ENCODE results near the gene PHF20. TPM values are rescaled to one million over a fixed set of nuclear protein-coding genes. Genes with fewer than 3 reads are reported as not detected.

The PHF20 gene
- total and polyA plus RNA-seq, 2 donors (not counting 3 experiments of a cell fraction or from before 2014, with no cell fraction given), result 25.0 to 45.8 TPM

GRCh38 chr20:35939264-35939663 is 167.4 kb downstream of the PHF20 start:
- Histone ChIP-seq H4K20me1 (replicated peaks; ENCODE audit: control insufficient read depth, extremely low read depth, insufficient read depth, low read length) (no peaks in the 10 kb centered on the region), H3K27me3 (ENCODE audit: control insufficient read depth in 2 of 2, insufficient read depth in 2 of 2, low read length in 2 of 2) (no peaks in the 10 kb centered on the region), H3K4me3 (replicated peaks in 1 of 3; ENCODE audit: insufficient read depth in 1 of 3, low read depth in 1 of 3, low read length in 3 of 3) (no peak overlapping the region), H3K4me2 (ENCODE audit: insufficient read depth, low read length) (no peak overlapping the region), H3K9me1 (replicated peaks; ENCODE audit: control insufficient read depth, extremely low read depth, insufficient read depth, low read length) (no peaks in the 10 kb centered on the region), H3K79me2 (ENCODE audit: control insufficient read depth, insufficient read depth, low read length) (no peaks in the 10 kb centered on the region), H2AFZ (ENCODE audit: low read depth, low read length) (no peak overlapping the region), H3K9me3 (replicated peaks; ENCODE audit: control insufficient read depth, insufficient read depth, low read length) (no peaks in the 10 kb centered on the region), H3K27ac (ENCODE audit: insufficient read depth, low read depth, low read length) (no peak overlapping the region), H3K9ac (replicated peaks; ENCODE audit: extremely low read depth, insufficient read depth, low read length) (no peak overlapping the region), H3K4me1 (ENCODE audit: control insufficient read depth, extremely low read depth, insufficient read depth, low read length) (no peaks in the 10 kb centered on the region), H3K36me3 (ENCODE audit: control insufficient read depth in 2 of 2, extremely low read depth in 1 of 2, insufficient read depth in 2 of 2, low read length in 2 of 2) (peaks cover 0 to 18% of the 10 kb centered on the region in 2 experiments)
- dilution Hi-C loops (cut with MboI; ENCODE audit: extremely low pct_ligation_motif_present, low sequenced_read_pairs), result no loop called here
- no peak for TF ChIP-seq JUN (IDR thresholded peaks at IDR 0.05; ENCODE audit: borderline replicate concordance, insufficient read depth, insufficient read length, low read depth)
- TF ChIP-seq POLR2AphosphoS5 (IDR thresholded peaks at IDR 0.05; ENCODE audit: insufficient read depth, low read depth, low read length), result no peak
- TF ChIP-seq MYC (IDR thresholded peaks at IDR 0.05; ENCODE audit: low read depth, low read length), result no peak
- TF ChIP-seq POLR2A (IDR thresholded peaks at IDR 0.05; ENCODE audit: low read depth, low read length), result no peak
- no peak for TF ChIP-seq FOS (IDR thresholded peaks at IDR 0.05; ENCODE audit: borderline replicate concordance, insufficient read depth, low read length)
- no peak for TF ChIP-seq EZH2 (IDR thresholded peaks at IDR 0.05; ENCODE audit: borderline replicate concordance, low read depth, low read length, severe bottlenecking)
- no peak for TF ChIP-seq GATA2 (IDR thresholded peaks at IDR 0.05; ENCODE audit: insufficient read depth, insufficient read length, low read depth, low read length)
- no peak for TF ChIP-seq CTCF (IDR thresholded peaks at IDR 0.05; ENCODE audit: extremely low read depth in 1 of 2, insufficient read depth in 1 of 2, low read depth in 1 of 2, low read length in 2 of 2)
- ChIA-PET POLR2A (no interaction called here), CTCF (no interaction called here)
- BruUV-seq (replicated peaks), result no TSS peak
- no peak for FAIRE-seq
- intact Hi-C loops (cut with micrococcal nuclease), result no loop called here
- DNase-seq (ENCODE audit: low read depth, low spot score), result no peak
